ENCODE data around the gene ABLIM3. TPM values are rescaled to one million over a fixed set of nuclear protein-coding genes. Genes with fewer than 3 reads are reported as not detected.

ABLIM3 gene
- total RNA-seq, 1 donor from 2014 or later: 122 TPM

GRCh38 chr5:149265068-149265465, 123.8 kb downstream of the ABLIM3 start:
- Histone ChIP-seq H3K4me3 (no peak overlapping the region), H3K9me3 (replicated peaks) (peaks cover 14% of the 10 kb centered on the region), H3K27ac (replicated peaks) (no peak overlapping the region), H3K27me3 (ENCODE audit: low read depth) (no peaks in the 10 kb centered on the region), H3K36me3 (no peaks in the 10 kb centered on the region), H3K4me1 (no peaks in the 10 kb centered on the region)
- TF ChIP-seq CTCF (IDR thresholded peaks at IDR 0.05; ENCODE audit: borderline replicate concordance): no peak
- intact Hi-C loops (cut with micrococcal nuclease): loop anchor here (10.0 kb wide), 1 partner anchor 50 kb away; no protein-coding TSS in a partner anchor
- no peak for DNase-seq

- Histone ChIP-seq H3K27me3 (ENCODE audit: low read depth) (no peaks in the 10 kb centered on the region), H3K4me1 (no peaks in the 10 kb centered on the region), H3K27ac (replicated peaks) (no peak overlapping the region), H3K4me3 (no peak overlapping the region), H3K36me3 (no peaks in the 10 kb centered on the region), H3K9me3 (replicated peaks) (peaks cover 14% of the 10 kb centered on the region)
- intact Hi-C loops (cut with micrococcal nuclease): loop anchor here (10.0 kb wide), 1 partner anchor 49 kb away; no protein-coding TSS in a partner anchor
- TF ChIP-seq CTCF (IDR thresholded peaks at IDR 0.05; ENCODE audit: borderline replicate concordance): peak; percentile 71
- DNase-seq: no peak
Observed at GRCh38 chr5:149265597-149265996, 124.3 kb downstream of the ABLIM3 start.

GRCh38 chr5:149267241-149267973, 126.1 kb downstream of the ABLIM3 start:
- Histone ChIP-seq H3K4me3 (no peak overlapping the region), H3K27me3 (ENCODE audit: low read depth) (no peaks in the 10 kb centered on the region), H3K9me3 (replicated peaks) (peaks cover 14% of the 10 kb centered on the region), H3K4me1 (peaks cover 7% of the 10 kb centered on the region), H3K36me3 (no peaks in the 10 kb centered on the region), H3K27ac (replicated peaks) (peak overlapping the region; percentile 22)
- DNase-seq: no peak
- intact Hi-C loops (cut with micrococcal nuclease): loop anchor here (10.0 kb wide), 1 partner anchor 47 kb away; no protein-coding TSS in a partner anchor
- TF ChIP-seq CTCF (IDR thresholded peaks at IDR 0.05; ENCODE audit: borderline replicate concordance): no peak

- peak; percentile 78 for TF ChIP-seq CTCF (IDR thresholded peaks at IDR 0.05; ENCODE audit: borderline replicate concordance)
- Histone ChIP-seq H3K27me3 (ENCODE audit: low read depth) (no peaks in the 10 kb centered on the region), H3K4me1 (peaks cover 23% of the 10 kb centered on the region), H3K9me3 (replicated peaks) (peaks cover 14% of the 10 kb centered on the region), H3K27ac (replicated peaks) (no peak overlapping the region), H3K4me3 (no peak overlapping the region), H3K36me3 (no peaks in the 10 kb centered on the region)
- DNase-seq: no peak
- intact Hi-C loops (cut with micrococcal nuclease): loop anchor here (10.0 kb wide), 1 partner anchor 46 kb away; no protein-coding TSS in a partner anchor
Observed at GRCh38 chr5:149268928-149269557, 127.8 kb downstream of the ABLIM3 start.

- no peak for TF ChIP-seq CTCF (IDR thresholded peaks at IDR 0.05; ENCODE audit: borderline replicate concordance)
- peak overlapping the region; percentile 95 for H3K27ac ChIP-seq (replicated peaks)
- no peak for DNase-seq
Observed at GRCh38 chr5:149271195-149271715, 130.0 kb downstream of the ABLIM3 start.

More at GRCh38 chr5:149271195-149271715, 130.0 kb downstream of the ABLIM3 start:
- H3K4me1 ChIP-seq: peaks cover 44% of the 10 kb centered on the region
- H3K9me3 ChIP-seq (replicated peaks): peaks cover 14% of the 10 kb centered on the region
- intact Hi-C loops (cut with micrococcal nuclease): no loop called here
- H3K36me3 ChIP-seq: peaks cover 3% of the 10 kb centered on the region
- H3K4me3 ChIP-seq: peak overlapping the region; percentile 73
- H3K27me3 ChIP-seq (ENCODE audit: low read depth): no peaks in the 10 kb centered on the region

Measured in left ventricle myocardium inferior (tissue), 1 donor.